Measurements from ENCODE around the gene DFFA. TPM values are rescaled to one million over a fixed set of nuclear protein-coding genes. Genes with fewer than 3 reads are reported as not detected.

Gene DFFA
- total RNA-seq, 1 experiment from 2014 or later = 94.1 TPM

DNA sequence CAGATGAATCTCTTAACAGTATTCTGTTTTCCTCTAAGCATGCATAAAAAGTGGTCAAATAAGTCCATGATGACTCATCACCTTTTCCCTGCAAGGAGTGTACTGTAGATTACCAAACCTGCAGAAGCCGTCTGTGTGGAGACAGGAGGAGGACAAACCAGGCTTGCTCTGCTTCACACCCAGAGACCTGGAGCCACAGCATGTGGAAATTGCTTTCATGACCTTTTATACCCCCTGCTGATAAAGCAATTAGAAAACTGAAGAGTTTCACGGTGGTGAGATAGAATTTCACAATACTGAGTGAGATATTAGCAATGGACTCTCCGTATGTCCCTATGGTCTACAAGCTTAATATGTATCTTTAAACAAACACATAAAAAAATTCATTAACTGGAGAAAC, 13.1 kb downstream of the DFFA start:
- no peaks in the 10 kb centered on the region for H3K79me1 ChIP-seq (ENCODE audit: insufficient read depth, low read depth, low read length, poor library complexity, severe bottlenecking)
- H3K4me1 ChIP-seq (ENCODE audit: insufficient read depth, low read length) = no peaks in the 10 kb centered on the region
- H3K79me2 ChIP-seq (ENCODE audit: insufficient read depth, low read length) = no peaks in the 10 kb centered on the region
- H4K5ac ChIP-seq (ENCODE audit: insufficient read length, low read depth, low read length) = no peak overlapping the region
- WGBS (ENCODE audit: extremely low coverage, insufficient read length, low lambda C conversion rate) = no CpG with 5 or more reads among the region's 3 CpGs
- H3K36me3 Mint-ChIP-seq (ENCODE audit: insufficient read depth in 1 of 3, low read depth in 3 of 3) = peaks cover 29 to 61% (median 51%) of the 10 kb centered on the region in 3 experiments
- no peak for DNase-seq
- no peak overlapping the region for H2AFZ ChIP-seq (ENCODE audit: low read length)
- H4K20me1 ChIP-seq (ENCODE audit: control insufficient read depth, insufficient read depth, insufficient read length) = no peaks in the 10 kb centered on the region
- no peaks in the 10 kb centered on the region for H3K4me1 Mint-ChIP-seq
- H3K18ac ChIP-seq (ENCODE audit: insufficient read length, low read depth, low read length) = no peak overlapping the region
- TF ChIP-seq, protein P1, sequence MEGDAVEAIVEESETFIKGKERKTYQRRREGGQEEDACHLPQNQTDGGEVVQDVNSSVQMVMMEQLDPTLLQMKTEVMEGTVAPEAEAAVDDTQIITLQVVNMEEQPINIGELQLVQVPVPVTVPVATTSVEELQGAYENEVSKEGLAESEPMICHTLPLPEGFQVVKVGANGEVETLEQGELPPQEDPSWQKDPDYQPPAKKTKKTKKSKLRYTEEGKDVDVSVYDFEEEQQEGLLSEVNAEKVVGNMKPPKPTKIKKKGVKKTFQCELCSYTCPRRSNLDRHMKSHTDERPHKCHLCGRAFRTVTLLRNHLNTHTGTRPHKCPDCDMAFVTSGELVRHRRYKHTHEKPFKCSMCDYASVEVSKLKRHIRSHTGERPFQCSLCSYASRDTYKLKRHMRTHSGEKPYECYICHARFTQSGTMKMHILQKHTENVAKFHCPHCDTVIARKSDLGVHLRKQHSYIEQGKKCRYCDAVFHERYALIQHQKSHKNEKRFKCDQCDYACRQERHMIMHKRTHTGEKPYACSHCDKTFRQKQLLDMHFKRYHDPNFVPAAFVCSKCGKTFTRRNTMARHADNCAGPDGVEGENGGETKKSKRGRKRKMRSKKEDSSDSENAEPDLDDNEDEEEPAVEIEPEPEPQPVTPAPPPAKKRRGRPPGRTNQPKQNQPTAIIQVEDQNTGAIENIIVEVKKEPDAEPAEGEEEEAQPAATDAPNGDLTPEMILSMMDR (conservative IDR thresholded peaks at IDR 0.05) = no peak
- H3T11ph ChIP-seq (ENCODE audit: low read length) = no peak overlapping the region
- H3K4ac ChIP-seq (ENCODE audit: low read depth, low read length) = no peak overlapping the region
- no peak overlapping the region for H4K8ac ChIP-seq (replicated peaks; ENCODE audit: insufficient read length, low read depth, low read length)
- H2BK120ac ChIP-seq (ENCODE audit: low read depth, low read length, poor library complexity, severe bottlenecking) = no peak overlapping the region
- H2AK5ac ChIP-seq (ENCODE audit: insufficient read length, low read length) = no peak overlapping the region
- H2BK20ac ChIP-seq (ENCODE audit: low read depth, low read length, poor library complexity, severe bottlenecking) = no peak overlapping the region
- no peak overlapping the region for H3K23ac ChIP-seq (ENCODE audit: insufficient read length, low read depth, low read length)
- no peaks in the 10 kb centered on the region for H3K27me3 Mint-ChIP-seq (ENCODE audit: low read depth)
- H3K14ac ChIP-seq (ENCODE audit: insufficient read depth, low read length) = no peak overlapping the region
- no peaks in the 10 kb centered on the region for H3K9me3 ChIP-seq (ENCODE audit: control insufficient read depth, low read depth, low read length)
- H4K91ac ChIP-seq (ENCODE audit: insufficient read length, low read depth, low read length) = no peak overlapping the region
- H3K9ac ChIP-seq (ENCODE audit: extremely low read depth, insufficient read length, low read length) = no peak overlapping the region
- H3K9me3 Mint-ChIP-seq = peaks cover 0 to 4% of the 10 kb centered on the region in 2 experiments; a peak in 1 of 5 replicates
- H3K23me2 ChIP-seq (ENCODE audit: insufficient read length, low read depth, low read length, poor library complexity, severe bottlenecking) = no peaks in the 10 kb centered on the region
- H2BK12ac ChIP-seq (ENCODE audit: insufficient read length, low read depth, low read length) = no peak overlapping the region
- no peaks in the 10 kb centered on the region for H3K27me3 ChIP-seq (ENCODE audit: insufficient read depth, low read length)
- H3K56ac ChIP-seq (ENCODE audit: insufficient read length, low read depth, low read length) = no peak overlapping the region
- H2BK5ac ChIP-seq (ENCODE audit: insufficient read length, low read length) = no peak overlapping the region
- H3K4me3 Mint-ChIP-seq = no peak overlapping the region
- H3K27ac Mint-ChIP-seq = peak overlapping the region in 1 of 3 experiments; percentile 35; a peak in 1 of 7 replicates
- H3K4me2 ChIP-seq (ENCODE audit: insufficient read depth, insufficient read length, low read length) = no peak overlapping the region
- no peak overlapping the region for H2BK15ac ChIP-seq (ENCODE audit: low read depth, low read length)
- H3K27ac ChIP-seq (ENCODE audit: insufficient read length, low read depth, low read length) = no peak overlapping the region
